ENCODE data around the gene FEM1A.
"Not testable (repeated sequence)": the region's sequence is repeated elsewhere in the genome, so short reads cannot be mapped to it uniquely, and the experiment has no call there.

The FEM1A gene

DNA sequence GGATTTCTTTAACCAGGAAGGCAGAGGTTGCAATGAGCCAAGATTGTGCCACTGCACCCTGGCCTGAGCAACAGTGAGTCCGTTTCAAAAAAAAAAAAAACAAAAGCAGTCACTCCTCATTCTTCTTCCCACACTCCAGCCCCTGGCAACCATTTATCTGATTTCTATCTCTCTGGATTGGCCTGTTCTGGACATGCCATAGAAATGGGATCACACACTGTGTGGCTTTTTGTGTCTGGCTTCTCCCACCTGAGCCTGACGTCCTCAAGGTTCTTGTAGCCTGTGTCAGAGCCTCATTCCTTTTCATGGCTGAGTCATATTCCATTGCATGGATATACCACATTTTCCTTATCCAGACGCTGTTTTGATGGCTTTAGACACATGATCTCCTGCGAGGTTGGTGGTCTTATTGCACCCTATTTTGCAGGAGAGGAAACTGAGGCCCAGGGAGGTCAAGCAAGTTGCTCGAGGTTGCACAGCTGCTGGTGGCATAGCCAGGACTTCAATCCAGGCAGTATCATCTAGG, 15.8 kb upstream of the FEM1A start:
- DNase-seq = no peak

DNA sequence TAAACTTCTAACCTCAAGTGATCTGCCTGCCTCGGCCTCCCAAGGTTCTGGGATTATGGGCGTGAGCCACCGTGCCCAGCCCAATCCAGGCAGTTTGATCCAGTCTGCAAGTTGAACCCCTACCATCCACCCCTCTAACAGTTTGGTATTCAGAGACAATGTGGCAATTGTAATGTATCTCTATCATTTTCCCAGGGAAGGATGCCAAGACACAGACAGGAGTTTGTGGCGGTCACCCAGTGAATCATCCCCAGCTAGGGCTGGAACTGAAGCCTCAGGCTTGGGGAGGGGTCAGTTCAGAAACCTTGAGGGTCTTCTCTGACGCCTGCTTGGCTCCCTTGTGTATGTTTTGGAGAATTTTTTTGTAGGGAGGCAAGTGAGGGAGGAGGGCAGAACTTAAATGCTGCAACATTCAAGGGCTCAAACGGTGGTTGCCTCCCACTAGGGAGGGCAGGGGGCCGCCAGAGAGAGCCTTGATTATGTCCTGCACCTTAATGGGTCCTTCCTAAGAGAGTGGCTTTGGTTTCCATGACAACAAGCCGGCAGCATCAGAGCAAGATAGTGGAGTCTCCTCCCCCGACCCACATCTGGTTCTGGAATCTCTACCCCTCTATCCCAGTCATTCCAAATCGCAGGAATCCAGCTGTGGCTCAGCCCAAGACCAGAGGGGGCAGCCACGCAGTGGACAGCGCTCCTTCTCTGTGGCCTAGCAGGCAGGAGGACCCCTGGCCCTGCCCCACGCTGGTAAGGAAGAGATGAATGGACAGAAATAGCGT, 14.9 kb upstream of the FEM1A start:
- DNase-seq = no peak

DNA sequence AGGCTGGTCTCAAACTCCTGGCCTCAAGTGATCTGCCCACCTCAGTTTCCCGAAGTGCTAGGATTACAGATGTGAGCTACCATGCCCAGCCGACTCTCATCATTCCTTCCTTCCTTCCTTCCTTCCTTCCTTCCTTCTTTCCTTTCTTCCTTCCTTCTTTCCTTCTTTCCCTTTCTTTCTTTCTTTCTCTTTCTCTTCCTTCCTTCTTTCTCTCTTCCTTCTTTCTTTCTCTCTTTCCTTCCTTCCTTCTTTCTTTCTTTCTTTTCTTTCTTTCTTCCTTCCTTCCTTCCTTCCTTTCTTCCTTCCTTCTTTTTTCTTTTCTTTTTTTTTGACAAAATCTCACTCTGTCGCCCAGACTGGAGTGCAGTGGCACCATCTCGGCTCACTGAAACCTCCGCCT, 13.4 kb upstream of the FEM1A start:
- not testable (repeated sequence) for DNase-seq

DNA sequence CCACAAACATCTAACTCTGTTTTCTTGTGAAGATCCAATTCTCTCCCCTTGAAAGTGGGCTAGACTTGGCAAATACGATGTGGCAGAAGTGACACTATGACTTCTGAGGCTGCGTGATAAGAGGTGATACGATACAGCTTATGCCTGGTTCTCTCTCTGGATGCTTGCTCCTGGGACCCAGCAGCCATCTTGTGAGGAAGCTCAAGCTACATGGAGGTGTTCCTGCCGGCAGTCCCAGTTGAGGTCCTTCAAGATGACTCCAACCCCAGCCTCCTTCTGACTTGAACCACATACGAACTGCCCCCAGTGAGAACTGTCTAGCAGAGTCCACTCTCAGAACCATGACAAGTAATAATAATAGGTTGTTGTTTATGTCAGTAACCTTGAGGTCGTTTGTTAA, 10.7 kb upstream of the FEM1A start:
- DNase-seq = no peak

DNA sequence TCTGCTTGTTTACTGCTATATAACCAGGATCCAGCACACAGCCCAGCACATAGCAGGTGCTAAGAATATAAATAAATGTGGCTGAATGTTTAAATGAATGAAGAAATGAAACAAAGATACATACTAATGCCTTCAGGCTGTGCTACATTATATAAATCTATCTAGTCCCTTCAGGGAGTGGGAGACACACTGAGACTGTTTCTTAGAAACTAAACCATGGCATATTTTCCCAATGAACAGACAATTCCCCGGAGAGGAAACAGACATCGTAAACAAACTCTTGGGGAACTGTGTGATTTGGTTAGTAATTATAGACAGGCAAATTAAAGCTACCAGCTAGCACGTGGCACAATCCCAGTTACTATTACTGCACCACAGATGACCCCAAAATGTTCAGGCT, 9.7 kb upstream of the FEM1A start:
- no peak for DNase-seq

DNA sequence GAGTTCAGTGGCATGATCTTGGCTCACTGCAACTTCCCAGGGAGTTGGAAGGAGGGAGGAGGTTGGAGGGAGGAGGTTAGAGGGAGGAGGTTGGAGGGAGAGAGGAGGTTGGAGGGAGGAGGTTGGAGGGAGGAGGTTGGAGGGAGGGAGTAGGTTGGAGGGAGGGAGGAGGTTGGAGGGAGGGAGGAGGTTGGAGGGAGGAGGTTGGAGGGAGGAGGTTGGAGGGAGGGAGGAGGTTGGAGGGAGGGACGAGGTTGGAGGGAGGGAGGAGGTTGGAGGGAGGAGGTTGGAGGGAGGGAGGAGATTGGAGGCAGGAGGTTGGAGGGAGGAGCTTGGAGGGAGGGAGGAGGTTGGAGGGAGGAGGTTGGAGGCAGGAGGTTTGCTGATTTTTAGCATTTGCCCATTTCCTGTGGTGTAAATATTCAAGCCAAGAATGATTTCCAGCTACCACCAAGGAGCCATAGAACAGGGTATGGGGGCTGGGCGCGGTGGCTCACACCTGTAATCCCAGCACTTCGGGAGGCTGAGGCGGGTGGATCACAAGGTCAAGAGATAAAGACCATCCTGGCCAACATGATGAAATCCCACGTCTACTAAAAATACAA, 5.0 kb upstream of the FEM1A start:
- not testable (repeated sequence) for DNase-seq

DNA sequence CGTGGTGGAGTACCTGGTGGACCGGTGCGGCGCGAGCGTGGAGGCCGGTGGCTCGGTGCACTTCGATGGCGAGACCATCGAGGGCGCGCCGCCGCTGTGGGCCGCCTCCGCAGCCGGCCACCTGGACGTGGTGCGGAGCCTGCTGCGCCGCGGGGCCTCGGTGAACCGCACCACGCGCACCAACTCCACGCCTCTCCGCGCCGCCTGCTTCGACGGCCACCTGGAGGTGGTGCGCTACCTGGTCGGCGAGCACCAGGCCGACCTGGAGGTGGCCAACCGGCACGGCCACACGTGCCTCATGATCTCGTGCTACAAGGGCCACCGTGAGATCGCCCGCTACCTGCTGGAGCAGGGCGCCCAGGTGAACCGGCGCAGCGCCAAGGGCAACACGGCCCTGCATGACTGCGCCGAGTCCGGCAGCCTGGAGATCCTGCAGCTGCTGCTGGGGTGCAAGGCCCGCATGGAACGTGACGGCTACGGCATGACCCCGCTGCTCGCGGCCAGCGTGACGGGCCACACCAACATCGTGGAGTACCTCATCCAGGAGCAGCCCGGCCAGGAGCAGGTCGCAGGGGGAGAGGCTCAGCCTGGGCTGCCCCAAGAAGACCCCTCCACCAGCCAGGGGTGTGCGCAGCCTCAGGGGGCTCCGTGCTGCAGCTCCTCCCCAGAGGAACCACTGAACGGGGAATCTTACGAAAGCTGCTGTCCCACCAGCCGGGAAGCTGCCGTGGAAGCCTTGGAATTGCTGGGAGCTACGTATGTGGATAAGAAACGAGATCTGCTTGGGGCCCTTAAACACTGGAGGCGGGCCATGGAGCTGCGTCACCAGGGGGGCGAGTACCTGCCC, 708 bp downstream of the FEM1A start:
- DNase-seq = not testable (repeated sequence)

DNA sequence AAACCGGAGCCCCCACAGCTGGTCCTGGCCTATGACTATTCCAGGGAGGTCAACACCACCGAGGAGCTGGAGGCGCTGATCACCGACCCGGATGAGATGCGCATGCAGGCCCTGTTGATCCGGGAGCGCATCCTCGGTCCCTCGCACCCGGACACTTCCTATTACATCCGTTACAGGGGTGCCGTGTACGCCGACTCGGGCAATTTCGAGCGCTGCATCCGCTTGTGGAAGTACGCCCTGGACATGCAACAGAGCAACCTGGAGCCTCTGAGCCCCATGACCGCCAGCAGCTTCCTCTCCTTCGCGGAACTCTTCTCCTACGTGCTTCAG, 1.3 kb downstream of the FEM1A start:
- DNase-seq = not testable (repeated sequence)

DNA sequence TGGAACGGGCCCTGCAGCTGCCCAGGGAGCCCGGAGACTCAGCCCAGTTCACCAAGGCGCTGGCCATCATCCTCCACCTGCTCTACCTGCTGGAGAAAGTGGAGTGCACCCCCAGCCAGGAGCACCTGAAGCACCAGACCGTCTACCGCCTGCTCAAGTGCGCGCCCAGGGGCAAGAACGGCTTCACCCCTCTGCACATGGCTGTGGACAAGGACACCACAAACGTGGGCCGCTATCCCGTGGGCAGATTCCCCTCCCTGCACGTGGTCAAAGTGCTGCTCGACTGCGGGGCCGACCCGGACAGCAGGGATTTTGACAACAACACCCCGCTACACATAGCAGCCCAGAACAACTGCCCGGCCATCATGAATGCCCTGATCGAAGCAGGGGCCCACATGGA, 1.7 kb downstream of the FEM1A start:
- DNase-seq = not testable (repeated sequence)

DNA sequence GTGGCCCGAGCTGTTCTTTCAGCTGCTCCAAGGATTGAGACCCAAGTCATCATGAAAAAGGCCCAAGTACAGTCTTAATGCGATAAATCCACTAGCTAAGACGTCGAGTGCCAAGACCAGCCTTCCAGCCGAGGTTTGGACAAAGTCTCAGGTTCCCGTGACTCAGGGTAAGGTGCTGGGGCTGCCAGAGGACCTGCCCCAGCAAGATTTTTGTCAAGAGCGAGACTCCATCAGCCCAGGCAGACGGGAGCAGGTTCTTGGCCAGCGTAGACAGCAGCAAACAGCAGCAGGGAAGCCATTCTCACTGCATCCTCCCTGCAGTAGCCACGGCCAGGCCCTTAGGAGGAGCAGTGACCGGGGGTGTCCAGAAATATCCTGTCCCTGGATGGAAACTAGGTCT, 3.4 kb downstream of the FEM1A start:
- DNase-seq = no peak

DNA sequence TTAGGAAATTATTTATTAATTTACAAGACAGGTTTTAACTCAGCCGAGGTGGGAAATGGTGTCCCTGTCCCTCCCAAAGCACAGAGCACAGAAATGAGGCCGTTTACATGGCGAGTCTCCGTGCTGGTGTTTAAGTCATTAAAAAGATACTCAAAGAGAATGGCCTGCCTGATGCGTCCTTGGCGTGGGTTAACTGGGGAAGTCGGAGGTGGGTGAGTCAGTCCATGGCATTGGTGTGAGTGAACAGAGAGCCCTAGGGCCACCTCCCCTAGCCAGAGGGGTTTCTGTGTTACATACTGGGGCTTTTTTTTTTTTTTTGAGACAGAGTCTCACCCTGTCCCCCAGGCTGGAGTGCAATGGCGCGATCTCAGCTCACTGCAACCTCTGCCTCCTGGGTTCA, 3.9 kb downstream of the FEM1A start:
- DNase-seq = no peak

DNA sequence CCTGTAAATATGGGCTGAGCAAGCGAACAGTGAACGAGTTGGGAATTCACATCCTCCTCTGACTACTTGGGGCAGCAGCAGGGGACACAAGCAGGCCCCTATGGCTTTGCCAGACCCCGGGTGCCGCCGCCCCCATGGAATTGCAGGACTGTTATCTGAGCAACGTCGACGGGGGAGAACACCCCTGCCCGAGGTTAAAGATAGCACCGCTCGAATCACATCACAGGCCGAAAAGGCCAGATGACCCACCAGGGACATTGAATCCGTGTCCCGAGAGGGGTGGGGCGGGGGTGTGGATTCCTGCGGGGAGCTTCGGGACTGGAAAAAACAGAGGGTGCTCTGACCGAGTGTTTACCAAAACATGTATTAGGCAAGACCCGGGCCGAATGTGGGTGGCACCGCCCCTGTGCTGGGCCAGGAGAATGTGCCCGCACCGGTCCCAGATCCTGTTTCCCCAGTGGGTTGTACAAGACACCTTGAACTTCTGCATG, 9.1 kb downstream of the FEM1A start:
- DNase-seq = no peak

DNA sequence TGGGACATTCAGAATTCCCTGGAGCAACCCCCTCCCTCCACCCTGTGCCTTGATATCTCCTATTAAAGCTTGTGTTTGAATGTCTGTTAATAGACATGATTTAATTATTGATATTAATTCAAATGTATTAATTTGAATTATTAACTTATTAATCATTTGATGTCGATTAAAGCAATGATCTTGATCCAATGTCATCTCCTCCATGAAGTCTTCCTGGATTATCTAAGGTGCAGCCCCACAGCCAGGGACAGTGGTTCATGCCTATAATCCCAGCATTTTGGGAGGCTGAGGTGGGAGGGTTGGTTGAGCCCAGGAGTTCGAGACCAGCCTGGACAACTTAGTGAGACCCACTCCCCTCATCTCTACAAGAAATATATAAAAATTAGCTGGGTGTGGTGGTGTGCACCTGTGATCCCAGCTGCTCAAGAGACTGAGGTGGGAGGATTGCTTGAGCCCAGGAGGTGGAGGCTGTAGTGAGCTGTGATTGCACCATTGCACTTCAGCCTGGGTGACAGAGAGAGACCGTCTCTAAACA, 9.6 kb downstream of the FEM1A start:
- DNase-seq = no peak

DNA sequence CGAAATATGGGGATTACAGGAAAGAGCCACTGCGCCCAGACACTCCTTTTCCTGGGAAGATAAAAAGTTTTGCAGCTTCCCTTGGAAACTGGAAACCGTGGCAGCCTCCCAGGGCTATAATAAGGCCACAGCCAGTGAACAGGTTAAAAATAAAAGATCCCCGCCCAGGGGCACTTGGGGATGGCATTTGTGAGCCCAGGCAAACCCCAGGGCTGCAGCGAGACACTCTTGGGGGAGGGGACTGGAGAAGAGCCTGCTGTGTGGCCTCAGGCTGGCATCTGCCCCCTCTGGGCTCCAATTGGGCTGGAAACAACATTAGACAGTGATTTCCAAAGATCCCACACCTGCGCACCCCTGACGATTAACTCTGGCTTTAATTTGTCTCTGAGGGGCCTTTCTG, 11.2 kb downstream of the FEM1A start:
- no peak for DNase-seq

DNA sequence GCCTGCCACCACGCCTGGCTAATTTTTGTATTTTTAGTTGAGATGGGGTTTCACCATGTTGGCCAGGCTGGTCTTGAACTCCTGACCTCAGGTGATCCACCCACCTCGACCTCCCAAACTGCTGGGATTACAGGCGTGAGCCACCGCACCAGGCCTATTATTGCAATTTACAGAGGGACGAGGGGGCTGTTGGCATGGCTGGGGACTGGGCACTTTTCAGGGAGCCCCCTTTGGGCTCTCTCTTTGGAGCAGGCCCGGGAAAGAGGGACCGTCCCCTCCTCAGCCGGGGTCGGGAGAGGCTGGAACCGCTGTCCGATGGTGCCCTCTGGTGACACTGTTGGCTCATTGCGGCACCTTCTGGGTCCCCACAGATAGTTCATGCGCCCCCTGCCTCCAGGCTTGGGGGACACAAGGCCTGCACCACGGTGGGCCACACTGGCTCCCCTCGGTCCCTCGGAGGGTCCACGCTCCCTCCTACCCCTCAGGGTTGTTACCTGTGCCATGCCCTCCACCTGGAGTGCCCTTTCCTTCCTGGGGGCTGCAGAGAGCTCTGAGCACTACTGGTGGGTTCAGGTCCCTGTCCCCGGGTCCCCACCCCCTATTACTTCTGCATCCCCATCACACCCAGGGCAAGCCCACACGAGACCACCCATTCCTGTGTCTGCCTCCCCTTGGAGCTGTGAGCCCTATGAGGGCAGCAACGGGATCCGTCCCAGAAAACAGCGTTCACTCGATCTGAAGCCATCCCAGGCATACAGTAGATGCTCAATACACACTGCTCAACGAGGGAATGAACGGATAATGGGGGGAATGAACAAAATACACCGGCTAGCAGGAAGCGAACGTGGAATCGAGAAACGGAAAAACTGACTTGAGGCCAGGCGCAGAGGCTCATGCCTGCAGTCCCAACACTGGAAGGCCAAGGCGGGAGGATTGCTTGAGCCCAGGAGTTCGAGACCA, 12.5 kb downstream of the FEM1A start:
- peak; percentile 22 for DNase-seq

DNA sequence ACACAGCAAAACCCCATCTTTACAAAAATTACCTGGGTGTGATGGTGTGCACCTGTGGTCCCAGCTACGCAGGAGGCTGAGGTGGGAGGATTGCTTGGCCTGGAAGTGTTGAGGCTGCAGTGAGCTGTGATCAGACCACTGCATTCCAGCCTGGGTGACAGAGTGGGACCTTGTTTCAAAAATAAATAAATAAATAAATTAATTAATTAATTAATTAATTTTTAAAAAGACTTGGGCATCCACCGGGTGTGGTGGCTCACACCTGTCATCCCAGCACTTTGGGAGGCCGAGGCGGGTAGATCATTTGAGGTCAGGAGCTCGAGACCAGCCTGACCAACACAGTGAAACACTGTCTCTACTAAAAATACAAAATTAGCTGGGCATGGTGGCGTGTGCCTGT, 13.6 kb downstream of the FEM1A start:
- DNase-seq = not testable (repeated sequence)

DNA sequence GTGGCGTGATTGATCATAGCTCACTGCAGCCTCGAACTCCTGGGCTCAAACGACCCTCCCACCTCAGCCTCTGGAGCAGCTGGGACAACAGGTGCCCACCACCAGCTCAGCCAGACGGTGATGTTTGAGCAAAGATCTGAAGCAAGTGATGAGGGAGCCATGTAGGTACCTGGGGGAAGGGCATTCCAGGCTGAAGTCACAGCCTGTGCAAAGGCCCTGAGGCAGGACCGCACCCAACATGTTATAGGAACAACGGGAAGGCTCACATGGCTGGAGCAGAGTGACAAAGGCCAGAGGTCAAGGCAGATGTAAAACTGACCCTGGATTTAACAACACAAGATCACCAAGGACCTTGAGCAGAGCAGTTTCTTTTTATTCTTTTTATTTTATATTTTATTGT, 14.8 kb downstream of the FEM1A start:
- DNase-seq = no peak

DNA sequence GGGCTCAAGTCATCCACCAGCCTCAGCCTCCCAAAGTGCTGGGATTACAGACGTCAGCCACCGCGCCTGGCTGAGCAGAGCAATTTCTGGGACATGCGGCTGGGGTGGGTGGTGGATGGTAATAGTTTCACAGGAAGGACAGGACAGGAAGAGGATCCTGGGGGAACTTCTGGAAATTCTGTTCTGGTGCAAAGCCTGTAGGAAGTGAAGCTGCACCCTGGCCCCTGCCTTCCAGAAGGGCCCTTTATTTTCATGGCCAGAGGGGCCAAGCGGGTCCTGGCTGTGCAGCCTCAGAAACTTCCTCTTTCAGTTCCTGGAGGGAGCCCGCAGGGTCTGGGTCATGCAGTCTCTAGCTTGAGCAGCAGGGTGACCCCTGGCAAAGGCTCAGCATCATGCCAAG, 15.7 kb downstream of the FEM1A start:
- peak; percentile 8 for DNase-seq

DNA sequence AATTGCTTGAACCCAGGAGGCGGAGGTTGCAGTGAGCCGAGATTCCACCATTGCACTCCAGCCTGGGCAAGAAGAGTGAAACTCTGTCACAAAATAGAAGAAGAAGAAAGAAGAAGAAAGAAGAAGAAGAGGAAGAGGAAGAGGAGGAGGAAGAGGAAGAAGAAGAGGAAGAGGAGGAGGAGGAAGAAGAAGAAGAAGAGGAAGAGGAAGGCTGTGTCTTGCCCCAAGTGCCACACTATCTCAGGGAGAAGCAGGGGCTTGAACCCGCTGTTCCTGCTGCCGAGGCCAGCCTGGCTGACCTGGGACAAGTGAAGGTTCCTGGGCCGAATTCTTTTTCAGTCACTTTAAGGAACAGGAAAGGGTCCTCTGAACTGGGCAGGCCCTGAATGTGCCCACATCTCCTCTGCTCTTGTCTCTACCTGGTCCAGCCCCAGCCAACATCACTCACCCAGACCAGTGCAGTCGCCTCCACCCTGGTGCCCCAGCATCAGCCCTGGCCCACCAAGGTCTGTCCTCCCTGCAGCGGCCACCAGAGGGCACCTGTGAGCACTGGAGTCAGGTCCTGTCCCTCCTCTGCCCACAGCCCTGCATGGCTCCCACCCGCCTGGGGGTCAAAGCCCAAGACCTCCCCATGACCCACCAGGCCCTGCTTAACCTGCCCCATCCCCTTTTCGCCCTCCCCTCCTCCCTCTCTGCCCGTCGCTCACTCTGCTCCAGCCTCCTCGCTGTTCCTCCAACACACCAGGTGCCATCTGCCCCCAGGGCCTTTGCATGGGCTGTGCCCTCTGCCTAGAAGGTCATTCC, 20.0 kb downstream of the FEM1A start:
- peak; percentile 55 for DNase-seq

DNA sequence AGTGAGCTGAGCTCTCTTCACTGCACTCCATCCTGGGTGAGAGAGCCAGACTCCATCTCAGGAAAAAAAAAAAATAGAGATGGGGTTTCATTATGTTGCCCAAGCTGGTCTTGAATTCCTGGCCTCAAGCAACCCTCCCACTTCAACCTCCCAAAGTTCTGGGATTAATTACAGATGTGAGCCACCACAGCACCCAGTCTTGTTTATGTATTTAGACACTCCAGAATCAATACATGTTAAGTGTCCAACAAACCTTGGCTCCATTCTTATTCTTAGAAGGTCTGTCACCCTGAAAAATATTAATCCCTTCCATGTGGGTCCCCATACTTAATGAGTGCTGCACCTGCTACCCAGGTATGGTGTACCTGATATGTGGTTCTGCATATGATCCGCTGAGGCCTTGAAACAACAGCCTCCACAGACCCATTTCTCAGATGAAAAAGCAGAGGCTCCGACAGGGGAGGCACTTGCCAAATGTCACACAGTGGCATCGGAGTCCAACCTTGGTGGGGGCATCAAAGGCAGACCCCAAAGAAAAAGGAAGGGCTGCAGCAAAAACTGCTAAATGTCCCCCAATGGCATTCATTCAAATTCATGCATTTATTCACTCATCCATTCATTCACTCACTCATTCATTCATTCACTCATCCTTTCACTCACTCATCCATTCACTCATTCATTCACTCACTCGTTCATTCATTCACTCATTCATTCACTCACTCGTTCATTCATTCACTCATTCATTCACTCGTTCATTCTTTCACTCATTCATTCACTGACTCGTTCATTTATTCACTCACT, 23.3 kb downstream of the FEM1A start:
- DNase-seq = no peak
